GM18873 (cell line): ENCODE data around the gene IFNL3.
"Not testable (repeated sequence)": the region's sequence is repeated elsewhere in the genome, so short reads cannot be mapped to it uniquely, and the experiment has no call there.

Experiments used
- ATAC-seq: cut with Tn5 transposase; IDR thresholded peaks from one replicate; pipeline ENCODE4 v1.9.1; 2021; ENCODE audit warnings: mild to moderate bottlenecking, moderate library complexity, moderate number of reproducible peaks; ENCODE audit not compliant: unreplicated experiment, low FRiP score

IFNL3 gene

GRCh38 chr19:39253374-39254149, 8.8 kb upstream of the IFNL3 start:
- no peak for ATAC-seq

GRCh38 chr19:39252458-39252857, 7.7 kb upstream of the IFNL3 start:
- ATAC-seq, result no peak

GRCh38 chr19:39251846-39252245, 7.0 kb upstream of the IFNL3 start:
- ATAC-seq, result no peak

GRCh38 chr19:39251081-39251480, 6.3 kb upstream of the IFNL3 start:
- ATAC-seq, result no peak

- no peak for ATAC-seq
These were observed 4.0 kb upstream of the IFNL3 start, which contains the start of gene IFNL4 for GRCh38 chr19:39248806-39249205. IFNL4 (minus strand) TSS chr19:39248856.

GRCh38 chr19:39247701-39248664, 3.2 kb upstream of the IFNL3 start:
- no peak for ATAC-seq

GRCh38 chr19:39246951-39247669, 2.3 kb upstream of the IFNL3 start:
- no peak for ATAC-seq

GRCh38 chr19:39245166-39245565, 360 bp upstream of the IFNL3 start:
- not testable (repeated sequence) for ATAC-seq

- not testable (repeated sequence) for ATAC-seq
These were observed 1.1 kb downstream of the IFNL3 start for GRCh38 chr19:39243741-39244140.

- ATAC-seq, result no peak
These were observed 4.4 kb downstream of the IFNL3 start for GRCh38 chr19:39240421-39240820.

GRCh38 chr19:39238944-39239343, 5.9 kb downstream of the IFNL3 start:
- no peak for ATAC-seq

- no peak for ATAC-seq
These were observed 6.6 kb downstream of the IFNL3 start for GRCh38 chr19:39238209-39238608.

- ATAC-seq, result no peak
These were observed 7.3 kb downstream of the IFNL3 start for GRCh38 chr19:39237200-39238184.

GRCh38 chr19:39236527-39236926, 8.3 kb downstream of the IFNL3 start:
- ATAC-seq, result no peak

GRCh38 chr19:39232708-39233107, 12.1 kb downstream of the IFNL3 start:
- no peak for ATAC-seq

GRCh38 chr19:39230096-39230764, 14.6 kb downstream of the IFNL3 start:
- ATAC-seq, result no peak

GRCh38 chr19:39224910-39225309, 19.9 kb downstream of the IFNL3 start:
- ATAC-seq, result no peak

- no peak for ATAC-seq
These were observed 21.0 kb downstream of the IFNL3 start for GRCh38 chr19:39223703-39224279.

GRCh38 chr19:39219108-39219507, 25.7 kb downstream of the IFNL3 start:
- ATAC-seq, result not testable (repeated sequence)
